ENCODE measurements around the gene IGHMBP2. TPM values are rescaled to one million over a fixed set of nuclear protein-coding genes. Genes with fewer than 3 reads are reported as not detected.

The IGHMBP2 gene
- total and polyA plus RNA-seq, 8 donors = 16.9 to 30.4 (median 19.3) TPM

DNA sequence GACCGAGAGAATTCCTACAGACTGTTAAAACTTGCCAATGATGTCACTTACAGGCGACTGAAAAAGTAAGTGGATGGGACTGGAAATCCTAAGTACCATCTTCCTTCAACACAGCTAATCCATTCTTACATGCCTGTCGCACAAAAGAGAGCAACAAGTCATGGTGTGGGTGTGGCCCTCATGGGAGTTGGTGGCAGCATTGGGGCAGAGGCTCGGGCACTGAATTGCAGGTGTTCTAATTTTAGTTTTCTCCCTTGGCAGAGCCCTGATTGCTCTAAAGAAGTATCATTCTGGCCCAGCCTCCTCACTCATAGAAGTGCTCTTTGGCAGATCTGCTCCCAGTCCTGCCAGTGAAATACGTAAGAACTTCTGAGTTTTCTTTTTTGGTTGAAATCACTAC is 4.6 kb downstream of the IGHMBP2 start:
- Histone ChIP-seq H3K27me3 (no peaks in the 10 kb centered on the region), H3K27ac (no peak overlapping the region), H3K4me3 (no peak overlapping the region), H3K36me3 (peaks cover 0 to 66% of the 10 kb centered on the region in 2 donors), H3K9me3 (no peaks in the 10 kb centered on the region), H3K4me1 (peaks cover 7 to 13% of the 10 kb centered on the region in 2 donors)
- intact Hi-C loops (cut with DNase I) = no loop called here
- DNase-seq = no peak
- TF ChIP-seq, protein P1, sequence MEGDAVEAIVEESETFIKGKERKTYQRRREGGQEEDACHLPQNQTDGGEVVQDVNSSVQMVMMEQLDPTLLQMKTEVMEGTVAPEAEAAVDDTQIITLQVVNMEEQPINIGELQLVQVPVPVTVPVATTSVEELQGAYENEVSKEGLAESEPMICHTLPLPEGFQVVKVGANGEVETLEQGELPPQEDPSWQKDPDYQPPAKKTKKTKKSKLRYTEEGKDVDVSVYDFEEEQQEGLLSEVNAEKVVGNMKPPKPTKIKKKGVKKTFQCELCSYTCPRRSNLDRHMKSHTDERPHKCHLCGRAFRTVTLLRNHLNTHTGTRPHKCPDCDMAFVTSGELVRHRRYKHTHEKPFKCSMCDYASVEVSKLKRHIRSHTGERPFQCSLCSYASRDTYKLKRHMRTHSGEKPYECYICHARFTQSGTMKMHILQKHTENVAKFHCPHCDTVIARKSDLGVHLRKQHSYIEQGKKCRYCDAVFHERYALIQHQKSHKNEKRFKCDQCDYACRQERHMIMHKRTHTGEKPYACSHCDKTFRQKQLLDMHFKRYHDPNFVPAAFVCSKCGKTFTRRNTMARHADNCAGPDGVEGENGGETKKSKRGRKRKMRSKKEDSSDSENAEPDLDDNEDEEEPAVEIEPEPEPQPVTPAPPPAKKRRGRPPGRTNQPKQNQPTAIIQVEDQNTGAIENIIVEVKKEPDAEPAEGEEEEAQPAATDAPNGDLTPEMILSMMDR (IDR thresholded peaks at IDR 0.05) = no peak
- no peak for ATAC-seq

DNA sequence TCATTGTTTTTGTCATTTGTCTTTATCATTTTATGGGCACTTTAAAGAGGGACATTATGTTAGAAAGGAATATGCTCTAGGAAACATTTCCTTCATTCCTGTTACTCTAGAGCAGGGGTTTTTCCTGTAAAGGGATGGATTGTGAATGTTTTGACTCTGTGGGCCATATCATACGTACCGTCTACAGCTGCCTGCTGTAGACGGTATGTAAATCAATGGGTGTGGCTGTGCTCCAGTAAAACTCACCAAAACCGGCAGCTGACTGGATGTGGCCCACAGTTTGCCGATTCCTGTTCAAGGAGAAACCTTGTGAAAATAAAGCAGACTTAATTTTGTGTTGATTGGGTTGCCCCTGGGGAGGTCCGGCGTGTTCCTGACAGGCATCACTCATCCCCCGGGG is 7.3 kb downstream of the IGHMBP2 start:
- Histone ChIP-seq H3K27ac (no peak overlapping the region), H3K27me3 (no peaks in the 10 kb centered on the region), H3K36me3 (peaks cover 0 to 93% of the 10 kb centered on the region in 2 donors), H3K4me3 (no peak overlapping the region), H3K4me1 (no peaks in the 10 kb centered on the region), H3K9me3 (no peaks in the 10 kb centered on the region)
- TF ChIP-seq, protein P1 (IDR thresholded peaks at IDR 0.05) = no peak
- ATAC-seq (no peak), DNase-seq (no peak)
- intact Hi-C loops (cut with DNase I) = no loop called here

DNA sequence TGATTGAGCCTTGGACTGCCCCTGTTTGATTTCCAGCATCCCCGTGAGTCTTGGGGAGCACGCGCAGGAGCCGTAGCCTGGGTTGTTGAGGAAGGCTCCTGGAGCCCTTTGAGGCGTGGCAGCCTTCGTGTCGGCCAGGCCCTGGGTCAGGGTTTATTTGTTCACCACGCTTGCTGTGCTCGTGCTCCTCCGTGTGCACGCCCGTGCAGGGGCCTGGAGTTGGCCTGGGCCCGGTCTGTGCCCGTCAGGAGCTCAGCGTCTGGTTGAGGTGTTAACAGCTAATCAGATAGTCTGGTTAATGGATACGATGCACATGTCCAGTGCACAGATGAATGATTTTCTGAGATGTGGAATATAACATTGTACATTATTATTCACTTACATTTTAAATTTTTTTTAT is 8.0 kb downstream of the IGHMBP2 start:
- Histone ChIP-seq H3K4me1 (no peaks in the 10 kb centered on the region), H3K9me3 (no peaks in the 10 kb centered on the region), H3K36me3 (peaks cover 0 to 100% of the 10 kb centered on the region in 2 donors), H3K27ac (no peak overlapping the region), H3K27me3 (no peaks in the 10 kb centered on the region), H3K4me3 (no peak overlapping the region)
- no peak for DNase-seq
- intact Hi-C loops (cut with DNase I) = no loop called here
- TF ChIP-seq, protein P1 (IDR thresholded peaks at IDR 0.05) = no peak
- ATAC-seq = no peak

DNA sequence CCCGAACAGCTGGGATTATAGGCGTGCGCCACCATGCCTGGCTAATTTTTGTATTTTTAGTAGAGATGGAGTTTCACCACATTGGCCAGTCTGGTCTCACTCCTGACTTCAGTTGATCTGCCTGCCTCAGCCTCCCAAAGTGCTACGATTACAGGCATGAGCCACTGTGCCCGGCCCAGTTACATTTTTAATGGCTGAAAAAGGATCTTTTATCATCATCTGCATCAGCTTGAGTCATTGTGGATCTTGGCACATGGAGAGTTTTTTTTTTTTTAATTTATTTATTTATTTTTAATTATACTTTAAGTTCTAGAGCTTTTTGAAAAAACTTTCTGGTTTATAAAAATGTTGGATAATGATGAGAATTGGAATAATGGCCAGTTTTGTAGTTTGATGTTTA is 8.6 kb downstream of the IGHMBP2 start:
- no peaks in the 10 kb centered on the region for H3K27me3 ChIP-seq
- H3K36me3 ChIP-seq = peaks cover 0 to 100% of the 10 kb centered on the region in 2 donors
- TF ChIP-seq, protein P1 (IDR thresholded peaks at IDR 0.05) = no peak
- H3K9me3 ChIP-seq = no peaks in the 10 kb centered on the region
- no peak overlapping the region for H3K4me3 ChIP-seq
- ATAC-seq = no peak
- no peak for DNase-seq
- H3K27ac ChIP-seq = no peak overlapping the region
- intact Hi-C loops (cut with DNase I) = no loop called here
- no peaks in the 10 kb centered on the region for H3K4me1 ChIP-seq

DNA sequence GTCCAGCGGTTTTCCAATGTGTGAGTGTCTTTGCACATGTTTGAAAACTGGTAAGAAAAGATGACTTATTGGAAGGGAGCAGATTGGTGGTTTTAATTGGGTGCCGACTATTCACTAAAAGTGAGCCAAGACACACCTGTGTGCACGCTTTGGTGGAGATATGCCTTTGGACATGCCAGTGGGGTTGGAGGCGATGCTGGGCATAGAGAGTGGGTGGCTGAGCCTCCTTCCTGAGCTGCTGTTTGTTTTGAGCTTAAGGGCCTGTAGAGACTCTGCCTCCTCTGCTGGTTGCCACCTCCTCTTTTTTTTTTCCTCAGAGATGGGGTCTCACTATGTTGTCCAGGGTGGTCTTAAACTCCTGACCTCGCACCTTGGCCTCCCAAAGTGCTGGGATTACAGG is 9.5 kb downstream of the IGHMBP2 start:
- Histone ChIP-seq H3K4me3 (no peak overlapping the region), H3K27ac (no peak overlapping the region), H3K36me3 (peaks cover 0 to 100% of the 10 kb centered on the region in 2 donors), H3K27me3 (no peaks in the 10 kb centered on the region), H3K9me3 (no peaks in the 10 kb centered on the region), H3K4me1 (no peaks in the 10 kb centered on the region)
- ATAC-seq (no peak), DNase-seq (no peak)
- TF ChIP-seq, protein P1 (IDR thresholded peaks at IDR 0.05) = no peak
- intact Hi-C loops (cut with DNase I) = no loop called here
